KMS-11 (cell line): ENCODE results near the gene AGBL3.
A peak's percentile ranks its signal among the peaks of the same experiment; 100 is the strongest.

Experiments
- H2AFZ ChIP-seq: fragments of 200-600 bp; sonication (generic); 2 replicates; pipeline ENCODE4 v1.6.1; 2016; ENCODE audit warnings: antibody characterized with exemption, mixed run types, low read depth
- H3K27ac ChIP-seq: fragments of 200-600 bp; sonication (generic); 2 replicates; pipeline ENCODE4 v1.6.1; 2016; ENCODE audit warnings: mild to moderate bottlenecking, mixed run types
- H3K27me3 ChIP-seq: fragments of 200-600 bp; sonication (generic); 2 replicates; pipeline ENCODE4 v1.6.1; 2017; ENCODE audit warnings: mild to moderate bottlenecking, low read depth, mixed run types, moderate library complexity; ENCODE audit not compliant: insufficient read depth
- H3K36me3 ChIP-seq: fragments of 200-600 bp; sonication (generic); 2 replicates; pipeline ENCODE4 v1.6.1; 2017; ENCODE audit warnings: mild to moderate bottlenecking, mixed run types; ENCODE audit not compliant: insufficient read depth
- H3K4me1 ChIP-seq: fragments of 200-600 bp; sonication (generic); 2 replicates; pipeline ENCODE4 v1.6.1; 2016; ENCODE audit warnings: mild to moderate bottlenecking, low read depth, mixed run types; ENCODE audit not compliant: poor library complexity, severe bottlenecking
- H3K4me2 ChIP-seq: fragments of 200-600 bp; sonication (generic); 2 replicates; pipeline ENCODE4 v1.7.0; 2016; ENCODE audit warnings: mild to moderate bottlenecking, mixed run types
- H3K4me3 ChIP-seq: fragments of 200-600 bp; sonication (generic); IDR thresholded peaks from 2 replicates; pipeline ENCODE4 v1.6.1; 2017; ENCODE audit warnings: low read depth, low read length, mixed read lengths; ENCODE audit not compliant: insufficient read depth
- H3K79me2 ChIP-seq: fragments of 200-600 bp; sonication (generic); 2 replicates; pipeline ENCODE4 v1.6.1; 2016; ENCODE audit warnings: low read depth, mixed run types; ENCODE audit not compliant: insufficient read depth
- H3K9ac ChIP-seq: fragments of 200-600 bp; sonication (generic); 2 replicates; pipeline ENCODE4 v1.6.1; 2016; ENCODE audit warnings: mild to moderate bottlenecking, mixed run types
- H4K20me1 ChIP-seq: fragments of 200-600 bp; sonication (generic); 2 replicates; pipeline ENCODE4 v1.6.1; 2016; ENCODE audit warnings: mild to moderate bottlenecking, mixed run types; ENCODE audit not compliant: insufficient read depth
- TF ChIP-seq, protein P1 (sequence below): fragments of 200-600 bp; sonication (generic); conservative IDR thresholded peaks from 2 replicates; pipeline ENCODE4 v1.6.1; 2017; ENCODE audit warnings: low read depth, mild to moderate bottlenecking, antibody characterized with exemption, low read length, moderate library complexity, mixed read lengths

The AGBL3 gene

DNA sequence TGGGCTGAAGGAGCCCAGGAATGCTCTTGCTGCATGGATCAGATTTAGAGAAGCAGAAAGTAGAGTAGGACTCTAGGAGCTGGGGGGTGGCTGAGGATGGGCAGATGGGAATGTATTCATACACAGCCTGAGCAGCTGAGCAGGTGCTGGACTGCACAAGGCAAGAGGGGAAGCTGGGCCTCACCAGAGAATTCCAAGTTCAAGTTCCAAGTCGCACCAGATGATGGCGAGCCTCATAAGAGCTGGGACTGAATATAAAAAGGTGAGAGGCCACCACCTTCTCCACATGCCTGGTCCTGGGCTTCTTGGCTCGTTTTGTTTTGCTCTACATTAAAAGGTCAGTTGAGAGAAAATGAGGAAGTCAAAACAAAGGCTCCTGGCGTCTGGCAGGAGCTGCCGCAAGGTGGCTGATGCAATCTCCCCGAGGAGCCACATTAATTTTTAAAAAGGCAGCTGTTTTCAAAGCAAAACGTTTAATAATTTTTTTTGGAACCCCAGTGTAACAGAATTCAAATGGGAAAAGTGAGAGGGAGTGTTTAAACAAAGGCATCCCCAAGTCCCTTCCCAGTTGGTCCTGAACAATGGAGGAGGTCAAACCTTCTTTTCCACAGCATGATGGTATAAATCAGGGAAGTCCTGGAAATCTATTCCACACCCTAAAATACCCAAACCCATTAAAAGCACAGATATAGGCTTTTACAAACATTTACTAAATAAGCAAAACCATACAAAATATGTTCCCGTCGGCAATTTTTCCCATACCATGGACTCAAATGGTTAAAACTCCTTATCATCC lies 174.7 kb downstream of the AGBL3 start:
- Histone ChIP-seq H3K4me1 (peaks cover 57% of the 10 kb centered on the region), H2AFZ (0 out of 2 replicates have a peak overlapping the region, but pooled peaks have one; percentile 20), H3K4me2 (peak overlapping the region; percentile 64; the same call in 1 of the 2 replicates), H3K27ac (peak overlapping the region; percentile 88), H4K20me1 (no peaks in the 10 kb centered on the region), H3K36me3 (peaks cover under 1% of the 10 kb centered on the region; the same call in 1 of the 2 replicates), H3K27me3 (no peaks in the 10 kb centered on the region), H3K9ac (peak overlapping the region; percentile 59; the same call in 1 of the 2 replicates), H3K4me3 (no peak overlapping the region), H3K79me2 (0 out of 2 replicates have a peak, but pooled peaks cover 5% of the 10 kb centered on the region)
- TF ChIP-seq, protein P1, sequence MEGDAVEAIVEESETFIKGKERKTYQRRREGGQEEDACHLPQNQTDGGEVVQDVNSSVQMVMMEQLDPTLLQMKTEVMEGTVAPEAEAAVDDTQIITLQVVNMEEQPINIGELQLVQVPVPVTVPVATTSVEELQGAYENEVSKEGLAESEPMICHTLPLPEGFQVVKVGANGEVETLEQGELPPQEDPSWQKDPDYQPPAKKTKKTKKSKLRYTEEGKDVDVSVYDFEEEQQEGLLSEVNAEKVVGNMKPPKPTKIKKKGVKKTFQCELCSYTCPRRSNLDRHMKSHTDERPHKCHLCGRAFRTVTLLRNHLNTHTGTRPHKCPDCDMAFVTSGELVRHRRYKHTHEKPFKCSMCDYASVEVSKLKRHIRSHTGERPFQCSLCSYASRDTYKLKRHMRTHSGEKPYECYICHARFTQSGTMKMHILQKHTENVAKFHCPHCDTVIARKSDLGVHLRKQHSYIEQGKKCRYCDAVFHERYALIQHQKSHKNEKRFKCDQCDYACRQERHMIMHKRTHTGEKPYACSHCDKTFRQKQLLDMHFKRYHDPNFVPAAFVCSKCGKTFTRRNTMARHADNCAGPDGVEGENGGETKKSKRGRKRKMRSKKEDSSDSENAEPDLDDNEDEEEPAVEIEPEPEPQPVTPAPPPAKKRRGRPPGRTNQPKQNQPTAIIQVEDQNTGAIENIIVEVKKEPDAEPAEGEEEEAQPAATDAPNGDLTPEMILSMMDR: no peak

DNA sequence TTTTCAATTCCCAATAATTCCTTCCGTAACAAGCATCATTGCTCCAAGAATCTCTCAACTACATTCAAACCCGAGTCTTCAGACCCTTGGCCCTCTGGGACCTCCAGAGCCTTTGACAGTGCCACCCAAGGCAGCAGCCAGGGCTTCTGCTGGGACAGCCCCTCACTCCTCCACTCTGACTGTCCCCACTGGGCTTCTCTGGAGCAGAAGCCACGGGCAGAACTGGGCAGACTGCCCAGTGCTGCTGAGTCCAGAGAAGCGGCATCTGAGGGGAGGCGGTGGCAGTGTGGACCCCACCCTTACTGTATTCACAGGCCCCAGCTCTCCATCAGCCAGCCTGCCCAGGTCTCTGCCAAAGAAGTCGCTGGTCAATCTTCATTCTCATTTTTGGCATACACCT lies 175.4 kb downstream of the AGBL3 start:
- H3K4me1 ChIP-seq: peaks cover 57% of the 10 kb centered on the region
- no peaks in the 10 kb centered on the region for H3K27me3 ChIP-seq
- H3K9ac ChIP-seq: no peak overlapping the region
- H3K36me3 ChIP-seq: peaks cover 3% of the 10 kb centered on the region; the same call in 1 of the 2 replicates
- H2AFZ ChIP-seq: no peak overlapping the region
- TF ChIP-seq, protein P1: no peak
- no peak overlapping the region for H3K4me2 ChIP-seq
- H4K20me1 ChIP-seq: no peaks in the 10 kb centered on the region
- no peak overlapping the region for H3K4me3 ChIP-seq
- no peak overlapping the region for H3K27ac ChIP-seq
- H3K79me2 ChIP-seq: 0 out of 2 replicates have a peak, but pooled peaks cover 5% of the 10 kb centered on the region

DNA sequence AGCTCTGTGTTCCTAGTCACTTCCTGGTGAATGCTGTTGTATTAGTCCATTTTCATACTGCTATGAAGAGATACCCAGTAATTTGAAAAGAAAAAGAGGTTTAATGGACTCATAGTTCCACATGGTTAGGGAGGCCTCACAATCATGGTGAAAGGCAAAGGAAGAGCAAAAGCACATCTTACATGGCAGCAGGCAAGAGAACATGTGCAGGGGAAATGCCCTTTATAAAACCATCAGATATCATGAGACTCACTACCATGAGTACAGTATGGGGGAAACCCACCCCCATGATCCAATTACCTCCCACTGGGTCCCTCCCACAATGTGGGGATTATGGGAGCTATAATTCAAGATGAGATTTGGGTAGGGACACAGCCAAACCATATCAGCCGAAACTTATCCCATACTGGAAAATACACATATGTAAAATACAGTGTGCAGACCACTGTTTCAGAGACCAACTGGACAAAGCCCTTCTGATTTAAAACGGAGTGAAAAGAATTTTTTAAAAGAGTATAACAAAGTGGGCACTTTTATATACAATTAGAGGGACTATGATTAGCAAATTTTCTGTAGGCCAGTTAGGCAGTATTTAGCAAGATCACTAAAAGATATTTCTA lies 176.2 kb downstream of the AGBL3 start:
- H3K27me3 ChIP-seq: no peaks in the 10 kb centered on the region
- no peak overlapping the region for H2AFZ ChIP-seq
- peaks cover 9% of the 10 kb centered on the region; the same call in 1 of the 2 replicates for H3K79me2 ChIP-seq
- peaks cover 5% of the 10 kb centered on the region; the same call in 1 of the 2 replicates for H3K36me3 ChIP-seq
- H3K9ac ChIP-seq: no peak overlapping the region
- H4K20me1 ChIP-seq: no peaks in the 10 kb centered on the region
- TF ChIP-seq, protein P1: no peak
- peaks cover 54% of the 10 kb centered on the region for H3K4me1 ChIP-seq
- no peak overlapping the region for H3K27ac ChIP-seq
- H3K4me3 ChIP-seq: no peak overlapping the region
- H3K4me2 ChIP-seq: no peak overlapping the region

DNA sequence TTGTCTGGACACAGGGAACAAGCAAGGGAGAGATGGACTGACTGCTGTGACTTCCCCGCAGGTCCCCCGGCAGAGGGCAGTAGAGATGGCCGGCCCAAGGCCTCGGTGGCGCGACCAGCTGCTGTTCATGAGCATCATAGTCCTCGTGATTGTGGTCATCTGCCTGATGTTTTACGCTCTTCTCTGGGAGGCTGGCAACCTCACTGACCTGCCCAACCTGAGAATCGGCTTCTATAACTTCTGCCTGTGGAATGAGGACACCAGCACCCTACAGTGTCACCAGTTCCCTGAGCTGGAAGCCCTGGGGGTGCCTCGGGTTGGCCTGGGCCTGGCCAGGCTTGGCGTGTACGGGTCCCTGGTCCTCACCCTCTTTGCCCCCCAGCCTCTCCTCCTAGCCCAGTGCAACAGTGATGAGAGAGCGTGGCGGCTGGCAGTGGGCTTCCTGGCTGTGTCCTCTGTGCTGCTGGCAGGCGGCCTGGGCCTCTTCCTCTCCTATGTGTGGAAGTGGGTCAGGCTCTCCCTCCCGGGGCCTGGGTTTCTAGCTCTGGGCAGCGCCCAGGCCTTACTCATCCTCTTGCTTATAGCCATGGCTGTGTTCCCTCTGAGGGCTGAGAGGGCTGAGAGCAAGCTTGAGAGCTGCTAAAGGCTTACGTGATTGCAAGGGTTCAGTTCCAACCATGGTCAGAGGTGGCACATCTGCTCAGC lies 178.2 kb downstream of the AGBL3 start:
- no peak overlapping the region for H3K4me3 ChIP-seq
- no peaks in the 10 kb centered on the region for H4K20me1 ChIP-seq
- peaks cover 27% of the 10 kb centered on the region for H3K79me2 ChIP-seq
- H3K9ac ChIP-seq: no peak overlapping the region
- H3K4me1 ChIP-seq: peaks cover 52% of the 10 kb centered on the region
- no peak overlapping the region for H2AFZ ChIP-seq
- TF ChIP-seq, protein P1: no peak
- H3K4me2 ChIP-seq: no peak overlapping the region
- no peak overlapping the region; the same call in 1 of the 2 replicates for H3K27ac ChIP-seq
- no peaks in the 10 kb centered on the region for H3K27me3 ChIP-seq
- H3K36me3 ChIP-seq: peaks cover 7% of the 10 kb centered on the region; the same call in 1 of the 2 replicates
